NT2/D1 (cell line): ENCODE measurements around the gene CCDC50.

Source experiments
- SUZ12 ChIP-seq: IDR thresholded peaks from 2 replicates; pipeline ENCODE4 v1.6.1; 2011; ENCODE audit not compliant: insufficient read length, insufficient read depth; ENCODE audit errors: extremely low read depth
- YY1 ChIP-seq: IDR thresholded peaks from 2 replicates; pipeline ENCODE4 v1.6.1; 2011; ENCODE audit not compliant: insufficient read length, insufficient read depth
- ZNF274 ChIP-seq: IDR thresholded peaks from 2 replicates; pipeline ENCODE4 v1.6.1; 2011; ENCODE audit warnings: mild to moderate bottlenecking, low read depth, low read length

DNA sequence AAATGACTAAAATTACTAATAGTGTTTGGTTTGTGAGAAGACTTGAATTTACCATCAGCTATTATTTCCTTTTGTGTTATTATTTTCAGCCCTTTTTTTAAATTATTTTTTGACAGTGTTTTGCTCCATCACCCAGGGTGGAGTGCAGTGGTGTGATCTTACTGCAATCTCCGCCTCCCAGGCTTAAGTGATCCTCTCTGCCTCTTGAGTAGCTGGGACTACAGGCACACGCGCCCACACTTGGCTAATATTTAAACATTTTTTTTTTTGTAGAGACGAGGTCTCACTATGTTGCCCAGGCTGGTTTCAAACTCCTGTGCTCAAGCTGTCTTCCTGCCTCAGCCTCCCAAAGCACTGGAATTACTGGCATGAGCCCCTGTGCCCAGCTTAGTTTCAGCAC lies 32.8 kb downstream of the CCDC50 start:
- TF ChIP-seq ZNF274, result no peak
- TF ChIP-seq YY1, result no peak
- no peak for TF ChIP-seq SUZ12
